Keratinocyte (primary cell): ENCODE measurements around the gene DPP9. TPM values are rescaled to one million over a fixed set of nuclear protein-coding genes. Genes with fewer than 3 reads are reported as not detected.

Experiments used
- DNase-seq: peaks from one replicate; pipeline ENCODE4 v3.0.0-alpha.2; 2011; ENCODE audit warnings: low read depth, missing footprints, low spot score
- FAIRE-seq: peaks from 2 replicates; lab custom pipeline; 2011; peaks lifted over from hg19 to GRCh38; lab: Jason Lieb, UNC
- H2AFZ ChIP-seq: 2 replicates; pipeline ENCODE4 v1.6.0; 2012; ENCODE audit warnings: low read length, control low read depth, inconsistent platforms; ENCODE audit not compliant: control insufficient read depth
- H3K27ac ChIP-seq: 2 replicates; pipeline ENCODE4 v1.5.1; 2011; ENCODE audit warnings: low read length; ENCODE audit not compliant: control insufficient read depth, insufficient read depth
- H3K27me3 ChIP-seq: 3 replicates; pipeline ENCODE4 v1.6.0; 2011; ENCODE audit warnings: low read length; ENCODE audit not compliant: control insufficient read depth, insufficient read depth; ENCODE audit errors: extremely low read depth
- H3K36me3 ChIP-seq, 2 experiments: 2 replicates in 1 of 2; 3 replicates in 1 of 2; pipeline ENCODE4 v1.5.1; 2011; ENCODE audit warnings: low read length in 2 of 2, mild to moderate bottlenecking in 1 of 2; ENCODE audit not compliant: control insufficient read depth in 2 of 2, insufficient read depth in 2 of 2; ENCODE audit errors: extremely low read depth in 1 of 2
- H3K4me1 ChIP-seq: 3 replicates; pipeline ENCODE4 v1.5.1; 2011; ENCODE audit warnings: low read length; ENCODE audit not compliant: control insufficient read depth, insufficient read depth; ENCODE audit errors: extremely low read depth
- H3K4me2 ChIP-seq: 3 replicates; pipeline ENCODE4 v1.6.0; 2011; ENCODE audit warnings: low read depth, low read length; ENCODE audit not compliant: control insufficient read depth, insufficient read depth; ENCODE audit errors: extremely low read depth
- H3K4me3 ChIP-seq, 3 experiments: fragments of 200-600 bp in 1 of 3; sonication (generic) in 1 of 3; 2 replicates in 2 of 3; 3 replicates in 1 of 3; pipeline ENCODE4 v1.5.1; 2011 to 2016; ENCODE audit warnings: low read length in 3 of 3, mild to moderate bottlenecking in 3 of 3, control low read depth in 2 of 3, inconsistent platforms in 1 of 3, low read depth in 1 of 3, mixed read lengths in 1 of 3, mixed run types in 1 of 3, moderate library complexity in 1 of 3; ENCODE audit not compliant: control insufficient read depth in 2 of 3, insufficient read depth in 2 of 3; ENCODE audit errors: extremely low read depth in 1 of 3
- H3K79me2 ChIP-seq: 2 replicates; pipeline ENCODE4 v1.6.0; 2012; ENCODE audit warnings: low read length; ENCODE audit not compliant: control insufficient read depth, insufficient read depth
- H3K9ac ChIP-seq: 3 replicates; pipeline ENCODE4 v1.6.0; 2011; ENCODE audit warnings: low read length; ENCODE audit not compliant: control insufficient read depth, insufficient read depth; ENCODE audit errors: extremely low read depth
- H3K9me1 ChIP-seq: 3 replicates; pipeline ENCODE4 v1.6.0; 2011; ENCODE audit warnings: low read length; ENCODE audit not compliant: control insufficient read depth, insufficient read depth; ENCODE audit errors: extremely low read depth
- H3K9me3 ChIP-seq: 2 replicates; pipeline ENCODE4 v1.5.1; 2012; ENCODE audit warnings: low read depth, low read length; ENCODE audit not compliant: control insufficient read depth
- H4K20me1 ChIP-seq: 3 replicates; pipeline ENCODE4 v1.6.0; 2011; ENCODE audit warnings: low read length; ENCODE audit not compliant: control insufficient read depth, insufficient read depth; ENCODE audit errors: extremely low read depth
- EZH2 ChIP-seq: IDR thresholded peaks from one replicate; pipeline ENCODE4 v1.6.1; 2012; ENCODE audit warnings: inconsistent platforms, mild to moderate bottlenecking, low read length, moderate library complexity
- dilution Hi-C: fragments of 300-500 bp; cut with MboI; formaldehyde crosslinking; loops from one replicate; pipeline ENCODE4 v1.7.0; 2020; ENCODE audit warnings: low sequenced_read_pairs; ENCODE audit not compliant: extremely low pct_ligation_motif_present
- polyA plus RNA-seq, 5 experiments: library from polyadenylated mRNA; depleted of rRNA in 3 of 5; stranded (reverse) in 3 of 5; stranded (forward) in 1 of 5; unstranded in 1 of 5; fragments of >200 nt; gene quantifications; 1 replicate in 1 of 5; 2 replicates in 3 of 5; 3 replicates in 1 of 5; pipeline versions ENCODE4 v1.2.1 to v1.2.3, GENCODE V29; 2011 to 2012; ENCODE audit warnings: missing spikeins in 2 of 5, low read depth in 1 of 5, low replicate concordance in 1 of 5
- TF ChIP-seq, protein P1 (sequence below), 3 experiments: IDR thresholded peaks in 1 of 3; conservative IDR thresholded peaks in 1 of 3; optimal IDR thresholded peaks in 1 of 3; 2 replicates in 2 of 3; 3 replicates in 1 of 3; pipeline versions ENCODE3 to v1.5.1; 2011; ENCODE audit warnings: low read length in 3 of 3, mild to moderate bottlenecking in 3 of 3, moderate library complexity in 2 of 3, control low read depth in 1 of 3, inconsistent platforms in 1 of 3; ENCODE audit not compliant: insufficient read depth in 2 of 3; ENCODE audit errors: extremely low read depth in 1 of 3

The DPP9 gene
- polyA plus RNA-seq, 1 donor (not counting 4 experiments of a cell fraction or from before 2014, with no cell fraction given): 19.2 TPM

DNA sequence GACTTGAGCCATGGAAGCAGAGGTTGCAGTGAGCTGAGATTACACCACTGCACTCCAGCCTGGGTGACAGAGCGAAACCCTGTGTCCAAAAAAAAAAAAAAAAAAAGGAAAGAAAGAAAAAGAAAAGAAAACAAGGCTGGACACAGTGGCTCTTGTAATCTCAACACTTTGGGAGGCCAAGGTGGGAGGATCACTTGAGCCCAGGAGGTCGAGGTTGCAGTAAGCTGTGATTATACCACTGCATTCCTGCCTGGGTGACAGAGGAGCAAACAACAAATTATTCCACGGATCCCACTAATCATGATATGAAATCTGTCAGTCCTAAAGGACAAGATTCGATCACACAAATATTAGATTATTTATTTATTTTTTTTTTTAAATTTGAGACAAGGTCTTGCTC is 50.4 kb downstream of the DPP9 start:
- H3K9me3 ChIP-seq: no peaks in the 10 kb centered on the region
- no peak overlapping the region for H3K27ac ChIP-seq
- no peak overlapping the region for H3K4me2 ChIP-seq
- peaks cover 16% of the 10 kb centered on the region for H3K79me2 ChIP-seq
- peaks cover 15 to 29% of the 10 kb centered on the region in 2 experiments for H3K36me3 ChIP-seq
- no peaks in the 10 kb centered on the region for H4K20me1 ChIP-seq
- FAIRE-seq: no peak
- dilution Hi-C loops: no loop called here
- no peak overlapping the region for H3K9ac ChIP-seq
- TF ChIP-seq, protein P1, sequence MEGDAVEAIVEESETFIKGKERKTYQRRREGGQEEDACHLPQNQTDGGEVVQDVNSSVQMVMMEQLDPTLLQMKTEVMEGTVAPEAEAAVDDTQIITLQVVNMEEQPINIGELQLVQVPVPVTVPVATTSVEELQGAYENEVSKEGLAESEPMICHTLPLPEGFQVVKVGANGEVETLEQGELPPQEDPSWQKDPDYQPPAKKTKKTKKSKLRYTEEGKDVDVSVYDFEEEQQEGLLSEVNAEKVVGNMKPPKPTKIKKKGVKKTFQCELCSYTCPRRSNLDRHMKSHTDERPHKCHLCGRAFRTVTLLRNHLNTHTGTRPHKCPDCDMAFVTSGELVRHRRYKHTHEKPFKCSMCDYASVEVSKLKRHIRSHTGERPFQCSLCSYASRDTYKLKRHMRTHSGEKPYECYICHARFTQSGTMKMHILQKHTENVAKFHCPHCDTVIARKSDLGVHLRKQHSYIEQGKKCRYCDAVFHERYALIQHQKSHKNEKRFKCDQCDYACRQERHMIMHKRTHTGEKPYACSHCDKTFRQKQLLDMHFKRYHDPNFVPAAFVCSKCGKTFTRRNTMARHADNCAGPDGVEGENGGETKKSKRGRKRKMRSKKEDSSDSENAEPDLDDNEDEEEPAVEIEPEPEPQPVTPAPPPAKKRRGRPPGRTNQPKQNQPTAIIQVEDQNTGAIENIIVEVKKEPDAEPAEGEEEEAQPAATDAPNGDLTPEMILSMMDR (optimal IDR thresholded peaks at IDR 0.05 in 1 of 3, IDR thresholded peaks at IDR 0.05 in 1 of 3, conservative IDR thresholded peaks at IDR 0.05 in 1 of 3; ENCODE audit: extremely low read depth in 1 of 3, insufficient read depth in 2 of 3, low read length in 3 of 3): no peak
- no peak for TF ChIP-seq EZH2
- H3K9me1 ChIP-seq: no peaks in the 10 kb centered on the region
- no peak for DNase-seq
- H3K4me1 ChIP-seq: peaks cover 16% of the 10 kb centered on the region
- no peaks in the 10 kb centered on the region for H3K27me3 ChIP-seq
- H2AFZ ChIP-seq: no peak overlapping the region
- H3K4me3 ChIP-seq: no peak overlapping the region

DNA sequence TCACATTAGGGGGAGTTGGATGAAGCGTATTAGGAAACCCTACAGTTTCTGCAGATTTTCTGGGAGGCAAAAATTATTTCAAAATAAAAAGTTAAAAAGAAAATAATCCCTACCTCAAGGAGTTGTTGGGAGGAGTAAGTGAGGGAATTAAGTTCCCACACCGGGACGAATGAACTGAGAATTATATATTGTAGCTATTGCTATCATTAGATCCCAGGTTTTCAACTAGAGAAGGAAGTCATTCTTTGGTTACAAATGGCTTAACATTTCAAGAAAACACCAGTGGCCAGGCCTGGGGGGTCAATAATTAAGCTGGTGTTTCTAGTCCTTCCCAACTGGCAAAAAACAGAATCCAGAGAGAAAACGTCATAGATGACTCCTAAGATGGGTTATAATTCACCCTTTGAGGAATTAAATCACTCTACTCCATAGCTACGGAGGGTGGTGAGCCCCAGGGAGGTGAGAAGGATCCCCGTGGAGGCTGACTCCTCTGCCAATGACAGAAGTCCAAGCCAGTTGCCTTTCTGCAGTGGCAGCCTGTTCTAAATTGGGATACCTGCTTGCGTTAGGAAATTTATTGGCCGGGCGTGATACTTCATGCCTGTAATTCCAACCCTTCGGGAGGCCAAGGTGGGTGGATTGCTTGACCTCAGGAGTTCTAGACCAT is 52.3 kb downstream of the DPP9 start:
- Histone ChIP-seq H4K20me1 (no peaks in the 10 kb centered on the region), H3K9me3 (no peaks in the 10 kb centered on the region), H3K36me3 (peaks cover 7 to 27% of the 10 kb centered on the region in 2 experiments), H3K27me3 (no peaks in the 10 kb centered on the region), H2AFZ (peak overlapping the region; percentile 66), H3K4me2 (peak overlapping the region; percentile 3), H3K4me1 (peaks cover 16% of the 10 kb centered on the region), H3K79me2 (peaks cover 27% of the 10 kb centered on the region), H3K27ac (peak overlapping the region; percentile 55), H3K9me1 (no peaks in the 10 kb centered on the region), H3K4me3 (no peak overlapping the region), H3K9ac (no peak overlapping the region)
- no peak for TF ChIP-seq EZH2
- TF ChIP-seq, protein P1 (optimal IDR thresholded peaks at IDR 0.05 in 1 of 3, IDR thresholded peaks at IDR 0.05 in 1 of 3, conservative IDR thresholded peaks at IDR 0.05 in 1 of 3; ENCODE audit: extremely low read depth in 1 of 3, insufficient read depth in 2 of 3, low read length in 3 of 3): no peak
- FAIRE-seq: no peak
- dilution Hi-C loops: no loop called here
- DNase-seq: no peak
